ENCODE measurements around the gene BEND6. TPM values are rescaled to one million over a fixed set of nuclear protein-coding genes. Genes with fewer than 3 reads are reported as not detected.

The BEND6 gene
- total and polyA plus RNA-seq, 8 donors: 0.33 to 3.4 (median 1.2) TPM; not detected in 1

DNA sequence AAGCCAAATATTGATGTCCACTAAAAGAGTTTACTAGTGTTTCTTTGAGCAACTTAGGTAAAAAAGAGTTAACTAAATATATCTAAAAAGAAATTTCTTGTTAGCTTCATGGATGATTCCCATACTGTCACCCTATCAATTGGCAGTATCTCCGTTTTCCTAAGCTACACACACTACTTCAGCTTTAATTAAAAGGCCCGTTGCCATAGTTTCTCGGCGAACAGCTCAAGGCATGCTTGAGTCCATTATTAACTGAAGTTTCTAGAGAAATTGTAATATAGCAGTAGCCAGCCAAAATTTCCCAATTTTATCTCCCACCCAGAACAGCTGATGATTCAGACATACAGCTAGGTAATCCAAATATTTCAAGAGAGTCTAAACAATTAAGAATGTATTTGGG is 20.0 kb upstream of the BEND6 start:
- TF ChIP-seq POLR2AphosphoS5 (IDR thresholded peaks at IDR 0.05) (no peak), POLR2A (IDR thresholded peaks at IDR 0.05) (no peak), EP300 (IDR thresholded peaks at IDR 0.05) (no peak)
- TF ChIP-seq, protein P1, sequence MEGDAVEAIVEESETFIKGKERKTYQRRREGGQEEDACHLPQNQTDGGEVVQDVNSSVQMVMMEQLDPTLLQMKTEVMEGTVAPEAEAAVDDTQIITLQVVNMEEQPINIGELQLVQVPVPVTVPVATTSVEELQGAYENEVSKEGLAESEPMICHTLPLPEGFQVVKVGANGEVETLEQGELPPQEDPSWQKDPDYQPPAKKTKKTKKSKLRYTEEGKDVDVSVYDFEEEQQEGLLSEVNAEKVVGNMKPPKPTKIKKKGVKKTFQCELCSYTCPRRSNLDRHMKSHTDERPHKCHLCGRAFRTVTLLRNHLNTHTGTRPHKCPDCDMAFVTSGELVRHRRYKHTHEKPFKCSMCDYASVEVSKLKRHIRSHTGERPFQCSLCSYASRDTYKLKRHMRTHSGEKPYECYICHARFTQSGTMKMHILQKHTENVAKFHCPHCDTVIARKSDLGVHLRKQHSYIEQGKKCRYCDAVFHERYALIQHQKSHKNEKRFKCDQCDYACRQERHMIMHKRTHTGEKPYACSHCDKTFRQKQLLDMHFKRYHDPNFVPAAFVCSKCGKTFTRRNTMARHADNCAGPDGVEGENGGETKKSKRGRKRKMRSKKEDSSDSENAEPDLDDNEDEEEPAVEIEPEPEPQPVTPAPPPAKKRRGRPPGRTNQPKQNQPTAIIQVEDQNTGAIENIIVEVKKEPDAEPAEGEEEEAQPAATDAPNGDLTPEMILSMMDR (IDR thresholded peaks at IDR 0.05): no peak
- Histone ChIP-seq H3K4me1 (no peaks in the 10 kb centered on the region), H3K9me3 (no peaks in the 10 kb centered on the region), H3K27ac (no peak overlapping the region), H3K36me3 (no peaks in the 10 kb centered on the region), H3K27me3 (no peaks in the 10 kb centered on the region), H3K4me3 (no peak overlapping the region)
- 80 to 90% (median 84%) methylated on average over 4 of the region's 4 CpGs for WGBS, 5 donors
- no peak for DNase-seq
- intact Hi-C loops (cut with DNase I; ENCODE audit: low total_unique reads): no loop called here

DNA sequence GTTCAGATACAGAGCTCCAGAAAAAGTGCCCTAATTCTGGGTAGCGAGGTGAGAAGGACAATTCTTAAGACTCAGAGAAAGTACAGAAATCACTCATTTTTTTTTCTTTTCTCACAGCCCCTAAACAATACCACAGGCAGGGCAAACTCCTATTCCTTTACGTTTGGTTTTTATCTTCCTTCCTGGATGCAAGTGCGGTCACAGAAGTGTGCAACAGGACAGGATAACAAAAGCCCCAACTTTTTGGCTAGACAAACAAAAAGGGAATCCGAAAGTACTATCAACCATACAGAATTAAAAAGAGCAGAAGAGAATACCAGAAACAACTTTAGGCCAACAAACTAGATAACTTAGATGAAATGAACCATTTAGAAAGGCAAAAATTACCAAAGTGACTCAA is 18.4 kb upstream of the BEND6 start:
- WGBS, 5 donors: 50 to 64% (median 53%) methylated on average over 4 of the region's 4 CpGs
- no peaks in the 10 kb centered on the region for H3K36me3 ChIP-seq
- H3K4me3 ChIP-seq: no peak overlapping the region
- H3K27me3 ChIP-seq: no peaks in the 10 kb centered on the region
- TF ChIP-seq POLR2AphosphoS5 (IDR thresholded peaks at IDR 0.05): no peak
- no peak for TF ChIP-seq EP300 (IDR thresholded peaks at IDR 0.05)
- TF ChIP-seq, protein P1 (IDR thresholded peaks at IDR 0.05): no peak
- TF ChIP-seq POLR2A (IDR thresholded peaks at IDR 0.05): no peak
- intact Hi-C loops (cut with DNase I; ENCODE audit: low total_unique reads): no loop called here
- DNase-seq: no peak
- H3K27ac ChIP-seq: no peak overlapping the region
- H3K9me3 ChIP-seq: peaks cover 4 to 14% (median 10%) of the 10 kb centered on the region in 4 donors
- H3K4me1 ChIP-seq: no peaks in the 10 kb centered on the region

DNA sequence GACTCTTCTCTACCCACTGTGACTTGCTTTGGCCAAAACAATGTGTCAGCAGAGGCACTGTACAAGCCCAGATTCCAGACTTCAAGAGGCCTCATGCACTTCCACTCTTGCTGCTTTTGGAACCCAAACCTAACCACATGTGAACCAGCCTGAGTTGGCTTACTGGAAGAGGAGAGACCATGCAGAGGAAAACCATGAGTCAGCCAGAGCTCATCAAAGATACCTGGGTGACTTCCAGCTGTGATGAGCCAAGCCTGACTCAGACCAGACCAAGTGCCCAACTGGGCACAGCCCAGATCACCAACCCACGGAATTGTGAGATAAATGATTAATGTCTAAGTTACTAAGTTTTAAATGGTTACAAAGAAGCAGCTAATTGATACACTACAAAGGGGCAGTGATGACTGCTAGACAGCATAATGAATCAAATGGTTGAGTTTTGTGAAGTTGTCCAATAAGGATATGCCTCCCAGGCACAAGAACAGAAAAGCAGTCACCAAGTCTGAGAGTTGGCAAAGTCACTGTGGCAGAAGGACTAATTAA is 16.2 kb upstream of the BEND6 start:
- Histone ChIP-seq H3K36me3 (no peaks in the 10 kb centered on the region), H3K9me3 (peaks cover 5 to 19% (median 13%) of the 10 kb centered on the region in 4 donors), H3K27me3 (no peaks in the 10 kb centered on the region), H3K27ac (no peak overlapping the region), H3K4me3 (no peak overlapping the region), H3K4me1 (no peaks in the 10 kb centered on the region)
- no peak for DNase-seq
- 38 to 57% (median 50%) methylated on average over 1 of the region's 1 CpG for WGBS, 5 donors
- TF ChIP-seq POLR2AphosphoS5 (IDR thresholded peaks at IDR 0.05) (no peak), EP300 (IDR thresholded peaks at IDR 0.05) (no peak), POLR2A (IDR thresholded peaks at IDR 0.05) (no peak)
- TF ChIP-seq, protein P1 (IDR thresholded peaks at IDR 0.05): no peak
- intact Hi-C loops (cut with DNase I; ENCODE audit: low total_unique reads): no loop called here

DNA sequence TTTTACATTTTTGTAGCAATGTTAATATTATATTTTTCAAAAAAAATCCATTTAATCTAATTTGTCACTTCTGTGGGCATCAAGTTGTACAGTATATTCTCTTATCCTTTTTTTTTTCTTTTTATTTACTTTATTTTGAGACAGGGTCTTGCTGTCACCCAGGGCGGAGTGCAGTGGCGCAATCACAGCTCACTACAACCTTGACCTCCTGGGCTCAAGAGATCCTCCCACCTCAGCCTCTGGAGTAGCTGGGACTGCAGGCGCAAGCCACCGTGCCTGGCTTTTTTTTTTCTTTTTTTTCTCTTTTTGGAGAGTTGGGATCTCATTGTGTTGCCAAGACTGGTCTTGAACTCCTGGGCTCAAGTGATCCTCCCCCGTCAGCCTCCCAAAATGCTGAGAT is 14.4 kb upstream of the BEND6 start:
- H3K4me1 ChIP-seq: no peaks in the 10 kb centered on the region
- H3K9me3 ChIP-seq: peaks cover 5 to 19% (median 13%) of the 10 kb centered on the region in 4 donors
- DNase-seq: no peak
- H3K27ac ChIP-seq: no peak overlapping the region
- H3K27me3 ChIP-seq: no peaks in the 10 kb centered on the region
- H3K36me3 ChIP-seq: no peaks in the 10 kb centered on the region
- no peak overlapping the region for H3K4me3 ChIP-seq
- 91 to 98% (median 96%) methylated on average over 5 of the region's 5 CpGs for WGBS, 5 donors
- TF ChIP-seq POLR2A (IDR thresholded peaks at IDR 0.05): no peak
- TF ChIP-seq EP300 (IDR thresholded peaks at IDR 0.05): no peak
- TF ChIP-seq, protein P1 (IDR thresholded peaks at IDR 0.05): no peak
- no peak for TF ChIP-seq POLR2AphosphoS5 (IDR thresholded peaks at IDR 0.05)
- intact Hi-C loops (cut with DNase I; ENCODE audit: low total_unique reads): no loop called here

Data from stomach (tissue), 9 donors.